C4-2B (cell line): ENCODE data around the gene RNF25.

Experiments
- H3K27ac ChIP-seq: fragments of 450-650 bp; 2 replicates; pipeline ENCODE4 v1.5.1; 2017
- ZFX ChIP-seq: fragments of 450-650 bp; IDR thresholded peaks from 2 replicates; pipeline ENCODE4 v1.6.1; 2017
- TF ChIP-seq, protein P1 (sequence below): fragments of 450-650 bp; conservative IDR thresholded peaks from 2 replicates; pipeline ENCODE4 v1.5.1; 2017; ENCODE audit warnings: mild to moderate bottlenecking

The RNF25 gene

DNA sequence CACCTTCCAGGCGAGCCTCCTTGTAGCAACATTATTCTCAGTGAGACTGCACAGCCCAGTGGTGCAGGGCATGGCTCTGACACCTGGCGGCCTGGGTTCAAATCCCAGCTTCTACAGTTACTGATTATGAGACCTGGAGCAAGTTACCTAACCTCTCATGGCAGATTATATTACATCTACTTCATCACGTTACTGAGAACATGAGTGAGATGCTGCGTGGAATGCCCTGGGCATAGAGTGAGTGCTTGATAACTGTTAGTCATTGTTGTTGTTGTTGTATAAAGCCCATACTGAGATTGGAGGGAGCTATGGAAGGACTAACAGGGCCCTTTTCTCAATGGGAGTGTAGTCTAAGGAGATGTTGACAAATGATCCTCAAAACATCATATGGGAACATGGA lies 45.4 kb downstream of the RNF25 start:
- TF ChIP-seq ZFX, result no peak
- TF ChIP-seq, protein P1, sequence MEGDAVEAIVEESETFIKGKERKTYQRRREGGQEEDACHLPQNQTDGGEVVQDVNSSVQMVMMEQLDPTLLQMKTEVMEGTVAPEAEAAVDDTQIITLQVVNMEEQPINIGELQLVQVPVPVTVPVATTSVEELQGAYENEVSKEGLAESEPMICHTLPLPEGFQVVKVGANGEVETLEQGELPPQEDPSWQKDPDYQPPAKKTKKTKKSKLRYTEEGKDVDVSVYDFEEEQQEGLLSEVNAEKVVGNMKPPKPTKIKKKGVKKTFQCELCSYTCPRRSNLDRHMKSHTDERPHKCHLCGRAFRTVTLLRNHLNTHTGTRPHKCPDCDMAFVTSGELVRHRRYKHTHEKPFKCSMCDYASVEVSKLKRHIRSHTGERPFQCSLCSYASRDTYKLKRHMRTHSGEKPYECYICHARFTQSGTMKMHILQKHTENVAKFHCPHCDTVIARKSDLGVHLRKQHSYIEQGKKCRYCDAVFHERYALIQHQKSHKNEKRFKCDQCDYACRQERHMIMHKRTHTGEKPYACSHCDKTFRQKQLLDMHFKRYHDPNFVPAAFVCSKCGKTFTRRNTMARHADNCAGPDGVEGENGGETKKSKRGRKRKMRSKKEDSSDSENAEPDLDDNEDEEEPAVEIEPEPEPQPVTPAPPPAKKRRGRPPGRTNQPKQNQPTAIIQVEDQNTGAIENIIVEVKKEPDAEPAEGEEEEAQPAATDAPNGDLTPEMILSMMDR, result no peak
- no peak overlapping the region for H3K27ac ChIP-seq

DNA sequence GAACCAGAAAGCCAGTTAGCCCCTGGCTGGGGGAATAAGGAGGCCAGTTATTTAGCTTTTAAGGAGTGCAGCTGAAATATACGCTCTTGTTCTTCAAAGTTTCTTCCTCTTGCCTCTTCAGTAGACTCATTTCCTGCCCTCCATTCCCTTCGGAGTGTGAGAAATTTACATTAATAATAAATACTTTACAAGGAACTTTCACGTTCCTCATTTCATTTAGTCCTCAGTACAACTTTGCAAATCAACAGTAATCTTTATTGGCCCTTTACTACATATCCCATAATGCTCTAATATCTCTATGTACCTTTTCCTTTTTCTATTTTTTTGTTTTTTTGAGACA lies 48.5 kb downstream of the RNF25 start:
- TF ChIP-seq, protein P1, result no peak
- no peak for TF ChIP-seq ZFX
- no peak overlapping the region for H3K27ac ChIP-seq

DNA sequence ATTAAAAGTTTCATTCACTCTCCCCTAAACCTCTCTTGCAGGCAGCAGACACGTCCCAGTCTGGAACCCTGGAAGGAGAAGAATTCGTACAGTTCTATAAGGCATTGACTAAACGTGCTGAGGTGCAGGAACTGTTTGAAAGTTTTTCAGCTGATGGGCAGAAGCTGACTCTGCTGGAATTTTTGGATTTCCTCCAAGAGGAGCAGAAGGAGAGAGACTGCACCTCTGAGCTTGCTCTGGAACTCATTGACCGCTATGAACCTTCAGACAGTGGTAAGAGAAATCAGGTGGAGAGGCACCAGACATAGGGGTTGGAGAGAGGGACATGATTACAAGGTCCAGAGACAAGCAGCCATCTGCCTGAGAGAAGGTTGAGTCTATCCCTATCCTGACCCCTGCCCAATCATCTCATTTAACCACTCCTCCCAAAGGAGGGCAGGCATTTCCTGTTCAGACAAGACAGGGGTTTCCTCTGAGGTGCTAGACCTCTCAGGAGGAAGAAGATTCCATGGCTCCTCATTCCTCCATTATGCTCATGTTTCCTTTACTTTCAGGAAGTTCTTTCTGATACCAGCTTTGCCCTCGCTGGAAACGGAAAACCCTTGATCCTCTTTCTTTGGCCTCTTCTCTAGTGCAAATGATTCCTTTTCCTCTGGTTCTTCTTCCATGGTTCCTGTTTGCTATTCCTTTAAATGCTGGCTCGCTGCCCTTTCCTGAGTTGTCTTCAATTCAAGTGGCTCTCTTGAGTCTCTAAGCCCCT lies 49.0 kb downstream of the RNF25 start:
- H3K27ac ChIP-seq, result no peak overlapping the region
- no peak for TF ChIP-seq ZFX
- TF ChIP-seq, protein P1, result no peak

- no peak overlapping the region for H3K27ac ChIP-seq
- no peak for TF ChIP-seq ZFX
- TF ChIP-seq, protein P1, result no peak
These were observed 50.8 kb downstream of the RNF25 start for GRCh38 chr2:218621007-218621406.

DNA sequence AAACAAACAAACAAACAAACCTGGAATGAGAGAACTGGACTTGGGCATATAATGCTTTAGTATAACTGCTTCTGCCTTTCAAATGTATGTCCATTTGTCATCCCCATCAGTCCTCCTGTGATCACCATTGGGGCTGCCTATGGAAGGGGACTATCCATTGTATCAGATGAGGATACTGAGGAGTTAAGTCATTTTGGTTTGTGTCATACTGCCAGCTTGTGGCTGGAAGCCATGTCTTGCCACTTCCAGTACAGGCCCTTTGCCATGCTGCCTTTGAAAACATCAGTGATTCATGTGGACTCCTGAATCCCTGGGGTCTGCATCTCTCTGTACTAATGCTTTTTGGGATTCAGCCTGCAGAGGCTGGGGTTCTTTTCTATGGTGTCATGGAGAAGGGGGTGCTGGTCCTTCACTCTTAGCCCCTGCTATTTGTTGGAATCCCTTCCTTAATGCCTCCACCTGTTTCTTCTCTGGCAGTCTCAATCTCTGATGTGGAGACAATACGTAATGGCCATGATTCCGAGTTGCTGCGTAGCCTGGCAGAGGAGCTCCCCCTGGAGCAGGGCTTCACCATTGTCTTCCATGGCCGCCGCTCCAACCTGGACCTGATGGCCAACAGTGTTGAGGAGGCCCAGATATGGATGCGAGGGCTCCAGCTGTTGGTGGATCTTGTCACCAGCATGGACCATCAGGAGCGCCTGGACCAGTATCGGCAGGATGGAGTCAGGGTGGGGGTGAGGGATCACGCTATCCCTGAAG lies 53.5 kb downstream of the RNF25 start:
- H3K27ac ChIP-seq, result no peak overlapping the region
- TF ChIP-seq, protein P1, result no peak; the same call in 1 of the 2 replicates
- no peak for TF ChIP-seq ZFX

DNA sequence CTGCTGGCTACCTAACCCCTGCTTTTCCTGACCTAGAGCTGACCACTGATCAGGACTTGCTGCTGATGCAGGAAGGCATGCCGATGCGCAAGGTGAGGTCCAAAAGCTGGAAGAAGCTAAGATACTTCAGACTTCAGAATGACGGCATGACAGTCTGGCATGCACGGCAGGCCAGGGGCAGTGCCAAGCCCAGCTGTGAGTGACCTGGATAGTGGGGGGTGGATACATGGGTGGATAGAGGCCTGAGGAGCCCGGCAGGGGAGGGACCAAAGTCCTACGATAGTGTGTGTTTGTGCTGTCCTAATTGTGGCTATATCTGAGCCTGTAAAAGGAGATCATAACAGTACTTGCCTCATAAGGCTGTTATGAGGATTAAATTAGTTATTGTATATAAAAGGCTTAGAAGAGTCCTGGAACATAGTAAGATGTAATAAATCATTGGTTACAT lies 55.9 kb downstream of the RNF25 start:
- TF ChIP-seq, protein P1, result no peak
- H3K27ac ChIP-seq, result no peak overlapping the region
